Spinal cord (tissue), 10 donors: Measurements from ENCODE around the gene ABCC3. TPM values are rescaled to one million over a fixed set of nuclear protein-coding genes. Genes with fewer than 3 reads are reported as not detected.

Experiments
- DNase-seq, 6 donors: peaks; one replicate each; pipeline versions ENCODE4 v3.0.0 to v3.0.0-alpha.2; 2013 to 2015; ENCODE audit warnings: low spot score in 6 of 6, low read depth in 4 of 6
- H3K27ac ChIP-seq: one replicate; pipeline ENCODE4 v1.5.1; 2013; ENCODE audit warnings: low read depth, low read length, control low read depth
- H3K27me3 ChIP-seq: one replicate; pipeline ENCODE4 v1.6.1; 2013; ENCODE audit warnings: low read length; ENCODE audit not compliant: control insufficient read depth, insufficient read depth
- H3K36me3 ChIP-seq: one replicate; pipeline ENCODE4 v1.6.1; 2013; ENCODE audit warnings: low read length; ENCODE audit not compliant: control insufficient read depth, insufficient read depth
- H3K4me1 ChIP-seq: one replicate; pipeline ENCODE4 v1.6.1; 2013; ENCODE audit warnings: low read length; ENCODE audit not compliant: control insufficient read depth, insufficient read depth
- H3K4me3 ChIP-seq: one replicate; pipeline ENCODE4 v1.5.1; 2013; ENCODE audit warnings: low read depth, low read length, control low read depth
- H3K9me3 ChIP-seq: one replicate; pipeline ENCODE4 v1.6.1; 2013; ENCODE audit warnings: low read length; ENCODE audit not compliant: control insufficient read depth, insufficient read depth
- WGBS: methylation state at CpG from one replicate; pipeline ENCODE4 v1.1.5; 2013; ENCODE audit warnings: missing lambda C conversion rate; ENCODE audit not compliant: insufficient coverage; 5-methylcytosine and 5-hydroxymethylcytosine counted together
- polyA plus RNA-seq, 2 donors: library from polyadenylated mRNA; unstranded; fragments of 120-200 nt; gene quantifications; one replicate each; pipeline ENCODE4 v1.2.1, GENCODE V29; 2013; ENCODE audit not compliant: insufficient read length in 2 of 2
- total RNA-seq, 2 donors: library from RNA; depleted of rRNA in 1 of 2; stranded (reverse); fragments of 120-200 nt in 1 of 2; fragments of >200 nt in 1 of 2; gene quantifications; one replicate each; pipeline versions ENCODE4 v1.2.3 to v1.2.4, GENCODE V29; 2013 to 2014
- donor health status: healthy.

ABCC3 gene
- total and polyA plus RNA-seq, 4 donors = 0.17 to 1.2 (median 0.61) TPM

- Histone ChIP-seq H3K9me3 (no peaks in the 10 kb centered on the region), H3K27me3 (no peaks in the 10 kb centered on the region), H3K36me3 (no peaks in the 10 kb centered on the region), H3K4me1 (peaks cover 18% of the 10 kb centered on the region), H3K27ac (no peak overlapping the region), H3K4me3 (no peak overlapping the region)
- no peak for DNase-seq
- WGBS = 87% methylated on average over 8 of the region's 9 CpGs
These were observed 28.0 kb downstream of the ABCC3 start for GRCh38 chr17:50662632-50663225.

GRCh38 chr17:50663812-50664374 lies 29.2 kb downstream of the ABCC3 start:
- Histone ChIP-seq H3K4me3 (no peak overlapping the region), H3K9me3 (no peaks in the 10 kb centered on the region), H3K27ac (no peak overlapping the region), H3K36me3 (no peaks in the 10 kb centered on the region), H3K27me3 (no peaks in the 10 kb centered on the region), H3K4me1 (peaks cover 11% of the 10 kb centered on the region)
- 91% methylated on average over 5 of the region's 10 CpGs for WGBS
- no peak for DNase-seq

- Histone ChIP-seq H3K27me3 (no peaks in the 10 kb centered on the region), H3K9me3 (no peaks in the 10 kb centered on the region), H3K4me3 (no peak overlapping the region), H3K4me1 (peaks cover 8% of the 10 kb centered on the region), H3K36me3 (no peaks in the 10 kb centered on the region), H3K27ac (no peak overlapping the region)
- WGBS = 99% methylated on average over 7 of the region's 12 CpGs
- DNase-seq = no peak
These were observed 30.2 kb downstream of the ABCC3 start for GRCh38 chr17:50664788-50665458.

- no peak for DNase-seq
These were observed 31.2 kb downstream of the ABCC3 start for GRCh38 chr17:50665838-50666237.

GRCh38 chr17:50666316-50666715 lies 31.6 kb downstream of the ABCC3 start:
- H3K36me3 ChIP-seq = no peaks in the 10 kb centered on the region
- no peak for DNase-seq
- H3K27me3 ChIP-seq = no peaks in the 10 kb centered on the region
- no peak overlapping the region for H3K4me3 ChIP-seq
- no peaks in the 10 kb centered on the region for H3K4me1 ChIP-seq
- H3K27ac ChIP-seq = no peak overlapping the region
- no peaks in the 10 kb centered on the region for H3K9me3 ChIP-seq
- 89% methylated on average over 6 of the region's 8 CpGs for WGBS

More at GRCh38 chr17:50665838-50666237, 31.2 kb downstream of the ABCC3 start:
- Histone ChIP-seq H3K27ac (no peak overlapping the region), H3K9me3 (no peaks in the 10 kb centered on the region), H3K4me1 (no peaks in the 10 kb centered on the region), H3K27me3 (no peaks in the 10 kb centered on the region), H3K36me3 (no peaks in the 10 kb centered on the region), H3K4me3 (no peak overlapping the region)
- 90% methylated on average over 5 of the region's 5 CpGs for WGBS

GRCh38 chr17:50667259-50668024 lies 32.8 kb downstream of the ABCC3 start:
- Histone ChIP-seq H3K4me3 (no peak overlapping the region), H3K4me1 (no peaks in the 10 kb centered on the region), H3K27ac (no peak overlapping the region), H3K36me3 (no peaks in the 10 kb centered on the region), H3K27me3 (no peaks in the 10 kb centered on the region), H3K9me3 (no peaks in the 10 kb centered on the region)
- no peak for DNase-seq
- 94% methylated on average over 12 of the region's 14 CpGs for WGBS

- H3K4me1 ChIP-seq = no peaks in the 10 kb centered on the region
- no peak overlapping the region for H3K27ac ChIP-seq
- 45% methylated on average over 8 of the region's 8 CpGs for WGBS
These were observed 33.5 kb downstream of the ABCC3 start for GRCh38 chr17:50668025-50668837.

GRCh38 chr17:50668838-50669581 lies 34.3 kb downstream of the ABCC3 start:
- no peak for DNase-seq
- Histone ChIP-seq H3K4me1 (no peaks in the 10 kb centered on the region), H3K4me3 (no peak overlapping the region), H3K9me3 (no peaks in the 10 kb centered on the region), H3K36me3 (no peaks in the 10 kb centered on the region), H3K27ac (no peak overlapping the region), H3K27me3 (no peaks in the 10 kb centered on the region)
- WGBS = 86% methylated on average over 6 of the region's 9 CpGs

More at GRCh38 chr17:50668025-50668837, 33.5 kb downstream of the ABCC3 start:
- Histone ChIP-seq H3K9me3 (no peaks in the 10 kb centered on the region), H3K36me3 (no peaks in the 10 kb centered on the region), H3K4me3 (no peak overlapping the region), H3K27me3 (no peaks in the 10 kb centered on the region)
- DNase-seq = no peak
